Sigmoid colon (tissue), 3 donors: ENCODE results near the gene NIPAL3.

ENCODE experiments used
- CTCF ChIP-seq, 4 experiments: fragments of 450-650 bp in 3 of 4; fragments of 200-600 bp in 1 of 4; IDR thresholded peaks; one replicate each; pipeline ENCODE4 v1.5.1; 2016 to 2019; ENCODE audit warnings: antibody characterized with exemption in 4 of 4, mild to moderate bottlenecking in 3 of 4, moderate library complexity in 2 of 4
- POLR2A ChIP-seq, 2 donors: fragments of 450-650 bp; IDR thresholded peaks; one replicate each; pipeline ENCODE4 v1.6.1; 2016; ENCODE audit warnings: antibody characterized with exemption in 2 of 2, mild to moderate bottlenecking in 2 of 2, moderate library complexity in 2 of 2

- TF ChIP-seq POLR2A (IDR thresholded peaks at IDR 0.05): no peak
- no peak for TF ChIP-seq CTCF (IDR thresholded peaks at IDR 0.05)
Measured at GRCh38 chr1:24468685-24469316, 53.2 kb downstream of the NIPAL3 start.
